PFSK-1 (cell line): Measurements from ENCODE around the gene LMOD2.

Experiments used
- FOXP2 ChIP-seq: optimal IDR thresholded peaks from 2 replicates; pipeline ENCODE3; 2011; ENCODE audit warnings: borderline replicate concordance, control low read depth, inconsistent platforms; ENCODE audit not compliant: insufficient read depth; ENCODE audit errors: extremely low read length, extremely low read depth
- POLR2AphosphoS5 ChIP-seq: IDR thresholded peaks from 2 replicates; pipeline ENCODE4 v1.6.1; 2012; ENCODE audit warnings: low read depth, mild to moderate bottlenecking, control low read depth, low read length, moderate library complexity
- TAF1 ChIP-seq: IDR thresholded peaks from 2 replicates; pipeline ENCODE4 v1.6.1; 2012; ENCODE audit warnings: low read length, control low read depth, borderline replicate concordance; ENCODE audit not compliant: insufficient read depth
- TF ChIP-seq, protein P1 (sequence below), 2 experiments: IDR thresholded peaks; 2 replicates each; pipeline versions ENCODE4 v1.6.1 to v1.8.0; 2011 to 2012; ENCODE audit warnings: low read depth in 2 of 2, low read length in 2 of 2, control low read depth in 1 of 2, inconsistent platforms in 1 of 2, mild to moderate bottlenecking in 1 of 2, moderate library complexity in 1 of 2; ENCODE audit not compliant: insufficient read depth in 1 of 2

DNA sequence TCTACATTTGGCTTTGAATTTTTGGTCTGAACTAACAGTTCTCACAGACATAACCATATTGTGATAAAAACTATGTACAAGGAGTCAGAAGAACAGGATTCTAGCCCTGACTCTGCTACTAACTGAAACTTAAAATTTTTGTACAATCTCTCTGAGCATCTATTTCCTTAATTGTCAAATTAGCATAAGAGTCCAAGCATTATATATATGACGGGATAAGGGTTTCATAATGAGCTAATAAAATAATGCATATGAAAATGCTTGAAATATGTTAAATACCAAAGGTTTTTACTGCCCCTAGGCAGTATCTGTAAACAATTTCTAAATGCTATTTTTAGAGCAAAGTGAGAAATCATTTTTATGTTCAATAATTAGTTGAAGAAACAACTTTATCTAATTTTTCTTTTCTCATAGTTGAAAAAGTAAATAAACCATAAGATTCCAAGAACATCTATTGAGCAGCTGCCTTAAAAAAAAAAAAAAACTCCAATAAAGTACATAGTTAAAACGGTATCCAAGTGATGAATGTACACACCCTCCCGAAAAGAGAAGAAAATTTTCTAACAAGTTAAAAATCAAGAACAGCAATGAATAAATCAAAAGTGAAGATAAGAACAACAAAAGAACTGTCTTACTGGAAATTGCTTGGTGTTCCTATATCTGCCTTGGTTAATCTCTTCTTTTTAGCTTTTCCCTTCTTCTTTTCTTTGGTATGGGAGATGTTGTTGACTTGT, 40.4 kb downstream of the LMOD2 start:
- no peak for TF ChIP-seq TAF1
- no peak for TF ChIP-seq POLR2AphosphoS5
- TF ChIP-seq, protein P1, sequence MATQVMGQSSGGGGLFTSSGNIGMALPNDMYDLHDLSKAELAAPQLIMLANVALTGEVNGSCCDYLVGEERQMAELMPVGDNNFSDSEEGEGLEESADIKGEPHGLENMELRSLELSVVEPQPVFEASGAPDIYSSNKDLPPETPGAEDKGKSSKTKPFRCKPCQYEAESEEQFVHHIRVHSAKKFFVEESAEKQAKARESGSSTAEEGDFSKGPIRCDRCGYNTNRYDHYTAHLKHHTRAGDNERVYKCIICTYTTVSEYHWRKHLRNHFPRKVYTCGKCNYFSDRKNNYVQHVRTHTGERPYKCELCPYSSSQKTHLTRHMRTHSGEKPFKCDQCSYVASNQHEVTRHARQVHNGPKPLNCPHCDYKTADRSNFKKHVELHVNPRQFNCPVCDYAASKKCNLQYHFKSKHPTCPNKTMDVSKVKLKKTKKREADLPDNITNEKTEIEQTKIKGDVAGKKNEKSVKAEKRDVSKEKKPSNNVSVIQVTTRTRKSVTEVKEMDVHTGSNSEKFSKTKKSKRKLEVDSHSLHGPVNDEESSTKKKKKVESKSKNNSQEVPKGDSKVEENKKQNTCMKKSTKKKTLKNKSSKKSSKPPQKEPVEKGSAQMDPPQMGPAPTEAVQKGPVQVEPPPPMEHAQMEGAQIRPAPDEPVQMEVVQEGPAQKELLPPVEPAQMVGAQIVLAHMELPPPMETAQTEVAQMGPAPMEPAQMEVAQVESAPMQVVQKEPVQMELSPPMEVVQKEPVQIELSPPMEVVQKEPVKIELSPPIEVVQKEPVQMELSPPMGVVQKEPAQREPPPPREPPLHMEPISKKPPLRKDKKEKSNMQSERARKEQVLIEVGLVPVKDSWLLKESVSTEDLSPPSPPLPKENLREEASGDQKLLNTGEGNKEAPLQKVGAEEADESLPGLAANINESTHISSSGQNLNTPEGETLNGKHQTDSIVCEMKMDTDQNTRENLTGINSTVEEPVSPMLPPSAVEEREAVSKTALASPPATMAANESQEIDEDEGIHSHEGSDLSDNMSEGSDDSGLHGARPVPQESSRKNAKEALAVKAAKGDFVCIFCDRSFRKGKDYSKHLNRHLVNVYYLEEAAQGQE (IDR thresholded peaks at IDR 0.05; ENCODE audit: insufficient read depth in 1 of 2, low read depth in 2 of 2, low read length in 2 of 2), result no peak
- no peak for TF ChIP-seq FOXP2
